Colonic mucosa (tissue), 4 donors: ENCODE measurements around the gene CNTNAP1. TPM values are rescaled to one million over a fixed set of nuclear protein-coding genes. Genes with fewer than 3 reads are reported as not detected.

Source experiments
- DNase-seq: peaks from one replicate; pipeline ENCODE4 v3.0.0-alpha.2; 2020
- H3K27ac ChIP-seq: fragments of 200-600 bp; one replicate; pipeline ENCODE4 v1.8.0; 2021
- H3K27me3 ChIP-seq: fragments of 200-600 bp; one replicate; pipeline ENCODE4 v1.8.0; 2021
- H3K36me3 ChIP-seq: fragments of 200-600 bp; one replicate; pipeline ENCODE4 v1.8.0; 2021
- H3K4me1 ChIP-seq: fragments of 200-600 bp; one replicate; pipeline ENCODE4 v1.8.0; 2021; ENCODE audit warnings: mild to moderate bottlenecking
- H3K4me3 ChIP-seq: fragments of 200-600 bp; one replicate; pipeline ENCODE4 v1.8.0; 2021
- H3K9ac ChIP-seq, 2 donors: one replicate each; pipeline ENCODE4 v1.7.0; 2013; ENCODE audit warnings: control low read depth in 2 of 2, low read depth in 2 of 2, low read length in 2 of 2
- H3K9me3 ChIP-seq: fragments of 200-600 bp; one replicate; pipeline ENCODE4 v1.8.0; 2021
- intact Hi-C: fragments of 100-400 bp; cut with DNase I; formaldehyde crosslinking; loops from one replicate; pipeline ENCODE4 v1.14.1; 2022
- total RNA-seq, 2 donors: library from RNA; stranded (reverse); fragmentation: NEBNext Ultra II Directional in 1 of 2; extraction: Animal tissue kit (Norgen Biotek cat#: 25700) in 1 of 2; gene quantifications; one replicate each; pipeline ENCODE4 v1.2.1, GENCODE V29; 2021
- TF ChIP-seq, protein P1 (sequence below): fragments of 200-600 bp; IDR thresholded peaks from one replicate; pipeline ENCODE4 v1.8.0; 2022; ENCODE audit warnings: antibody characterized with exemption, mild to moderate bottlenecking
- donor health status: healthy.
- donor health status: DM: no; HTN: no; CAD: no.
- donor health status: DM: no; HTN: no; CAD: no.

CNTNAP1 gene
- total RNA-seq, 2 donors from 2014 or later = 1.5 to 5.0 TPM

DNA sequence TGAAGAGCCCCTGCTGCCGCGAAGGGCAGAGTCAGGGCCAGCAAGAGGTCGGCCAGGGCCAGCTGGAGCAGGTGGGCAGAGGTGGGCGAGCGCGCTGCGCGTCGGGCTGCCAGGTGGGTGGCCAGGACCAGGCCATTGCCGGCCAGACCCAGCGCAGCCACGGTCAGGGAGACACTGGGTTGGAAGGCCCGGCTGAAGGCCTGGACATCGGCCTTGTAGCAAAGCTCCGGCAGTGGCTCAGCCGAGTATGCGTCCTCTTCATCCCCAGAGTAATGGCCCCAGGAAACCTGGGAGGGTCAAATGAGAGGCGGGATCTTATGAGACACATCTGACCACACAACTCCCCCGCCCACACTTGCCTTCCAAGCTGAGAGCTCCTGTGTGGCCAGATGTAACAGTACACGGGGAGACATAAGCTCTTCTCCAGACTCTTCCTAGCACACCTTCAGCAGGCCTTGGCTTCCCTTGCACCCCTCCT, 2.0 kb upstream of the CNTNAP1 start:
- Histone ChIP-seq H3K9ac (peak overlapping the region; percentile 26 to 68), H3K27ac (peak overlapping the region; percentile 95), H3K4me1 (peaks cover 41% of the 10 kb centered on the region), H3K4me3 (peak overlapping the region; percentile 38), H3K9me3 (no peaks in the 10 kb centered on the region), H3K36me3 (no peaks in the 10 kb centered on the region), H3K27me3 (peaks cover 7% of the 10 kb centered on the region)
- TF ChIP-seq, protein P1, sequence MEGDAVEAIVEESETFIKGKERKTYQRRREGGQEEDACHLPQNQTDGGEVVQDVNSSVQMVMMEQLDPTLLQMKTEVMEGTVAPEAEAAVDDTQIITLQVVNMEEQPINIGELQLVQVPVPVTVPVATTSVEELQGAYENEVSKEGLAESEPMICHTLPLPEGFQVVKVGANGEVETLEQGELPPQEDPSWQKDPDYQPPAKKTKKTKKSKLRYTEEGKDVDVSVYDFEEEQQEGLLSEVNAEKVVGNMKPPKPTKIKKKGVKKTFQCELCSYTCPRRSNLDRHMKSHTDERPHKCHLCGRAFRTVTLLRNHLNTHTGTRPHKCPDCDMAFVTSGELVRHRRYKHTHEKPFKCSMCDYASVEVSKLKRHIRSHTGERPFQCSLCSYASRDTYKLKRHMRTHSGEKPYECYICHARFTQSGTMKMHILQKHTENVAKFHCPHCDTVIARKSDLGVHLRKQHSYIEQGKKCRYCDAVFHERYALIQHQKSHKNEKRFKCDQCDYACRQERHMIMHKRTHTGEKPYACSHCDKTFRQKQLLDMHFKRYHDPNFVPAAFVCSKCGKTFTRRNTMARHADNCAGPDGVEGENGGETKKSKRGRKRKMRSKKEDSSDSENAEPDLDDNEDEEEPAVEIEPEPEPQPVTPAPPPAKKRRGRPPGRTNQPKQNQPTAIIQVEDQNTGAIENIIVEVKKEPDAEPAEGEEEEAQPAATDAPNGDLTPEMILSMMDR = no peak
- intact Hi-C loops = loop anchor here (10.0 kb wide), 1 partner anchor 96 kb away; no protein-coding TSS in a partner anchor
- DNase-seq = no peak

DNA sequence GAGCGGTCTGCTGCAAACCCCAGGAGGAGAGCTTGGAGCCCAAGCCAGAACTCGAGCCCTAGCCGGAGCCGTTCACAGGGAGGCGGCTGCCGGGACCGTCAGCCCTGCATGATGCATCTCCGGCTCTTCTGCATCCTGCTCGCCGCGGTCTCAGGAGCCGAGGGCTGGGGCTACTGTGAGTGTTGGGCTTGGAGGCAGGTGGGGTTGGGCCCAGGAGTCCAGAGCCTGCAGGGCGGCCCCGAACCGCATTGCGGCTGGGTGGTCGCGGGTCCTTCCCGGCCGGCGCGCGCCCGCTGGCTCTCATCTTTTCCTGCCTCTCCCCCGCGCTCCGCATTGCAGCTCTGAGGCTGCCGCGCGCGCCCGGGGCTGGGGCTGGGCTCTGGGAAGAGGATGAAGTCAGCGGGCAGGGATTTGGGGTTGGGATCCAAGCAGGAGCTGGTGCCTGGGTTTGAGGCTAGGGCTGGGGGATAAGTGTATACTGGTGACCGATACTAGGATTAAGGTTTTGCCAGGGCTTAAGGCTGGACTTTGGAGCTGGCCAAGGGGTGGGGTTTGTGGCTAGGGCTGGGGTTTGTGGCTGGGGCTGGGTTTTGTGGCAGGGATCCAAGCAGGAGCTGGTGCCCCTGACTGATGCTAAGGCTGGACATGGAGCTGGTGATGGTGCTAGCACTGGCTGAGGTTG, 532 bp downstream of the CNTNAP1 start:
- TF ChIP-seq, protein P1 = no peak
- H3K27me3 ChIP-seq = peaks cover 7% of the 10 kb centered on the region
- intact Hi-C loops = loop anchor here (10.0 kb wide), 1 partner anchor 98 kb away; no protein-coding TSS in a partner anchor
- no peaks in the 10 kb centered on the region for H3K36me3 ChIP-seq
- peak; percentile 72 for DNase-seq
- peak overlapping the region; percentile 37 for H3K4me3 ChIP-seq
- H3K27ac ChIP-seq = peak overlapping the region; percentile 59
- H3K4me1 ChIP-seq = peaks cover 31% of the 10 kb centered on the region
- H3K9me3 ChIP-seq = no peaks in the 10 kb centered on the region
- peak overlapping the region; percentile 50 to 51 for H3K9ac ChIP-seq

DNA sequence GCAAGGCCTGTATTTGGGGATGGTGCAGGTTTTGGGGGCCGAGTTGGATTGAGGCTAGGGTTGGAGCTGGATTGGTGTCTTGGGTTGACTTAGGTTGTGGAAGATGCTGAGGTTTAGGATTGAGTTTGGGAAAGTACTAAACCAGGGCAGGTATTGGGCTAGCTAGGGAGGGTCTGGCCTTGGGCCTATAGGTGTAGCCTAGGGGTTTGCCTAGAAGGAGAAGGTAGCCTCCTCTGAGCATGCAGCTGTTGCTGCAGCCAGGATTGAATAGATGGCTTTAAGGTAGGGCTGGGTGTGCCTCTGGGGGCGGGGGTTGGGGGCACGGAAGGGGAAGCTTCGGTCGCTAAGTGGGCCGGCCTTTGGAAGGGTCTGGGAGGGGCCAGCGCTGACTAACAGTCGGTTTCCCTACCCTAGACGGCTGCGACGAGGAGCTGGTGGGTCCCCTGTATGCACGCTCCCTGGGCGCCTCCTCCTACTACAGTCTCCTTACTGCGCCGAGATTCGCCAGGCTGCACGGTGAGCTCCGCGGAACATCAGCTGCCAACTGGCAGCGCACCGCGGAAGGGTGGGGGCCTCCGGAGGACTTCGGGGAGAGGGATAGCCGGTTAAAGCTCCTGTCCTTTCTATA, 1.2 kb downstream of the CNTNAP1 start:
- peaks cover 31% of the 10 kb centered on the region for H3K4me1 ChIP-seq
- H3K9ac ChIP-seq = peak overlapping the region; percentile 50 to 51
- no peak for DNase-seq
- H3K27me3 ChIP-seq = peaks cover 7% of the 10 kb centered on the region
- TF ChIP-seq, protein P1 = no peak
- H3K4me3 ChIP-seq = peak overlapping the region; percentile 37
- H3K36me3 ChIP-seq = no peaks in the 10 kb centered on the region
- no peaks in the 10 kb centered on the region for H3K9me3 ChIP-seq
- intact Hi-C loops = loop anchor here (10.0 kb wide), 1 partner anchor 99 kb away; no protein-coding TSS in a partner anchor
- peak overlapping the region; percentile 59 for H3K27ac ChIP-seq

DNA sequence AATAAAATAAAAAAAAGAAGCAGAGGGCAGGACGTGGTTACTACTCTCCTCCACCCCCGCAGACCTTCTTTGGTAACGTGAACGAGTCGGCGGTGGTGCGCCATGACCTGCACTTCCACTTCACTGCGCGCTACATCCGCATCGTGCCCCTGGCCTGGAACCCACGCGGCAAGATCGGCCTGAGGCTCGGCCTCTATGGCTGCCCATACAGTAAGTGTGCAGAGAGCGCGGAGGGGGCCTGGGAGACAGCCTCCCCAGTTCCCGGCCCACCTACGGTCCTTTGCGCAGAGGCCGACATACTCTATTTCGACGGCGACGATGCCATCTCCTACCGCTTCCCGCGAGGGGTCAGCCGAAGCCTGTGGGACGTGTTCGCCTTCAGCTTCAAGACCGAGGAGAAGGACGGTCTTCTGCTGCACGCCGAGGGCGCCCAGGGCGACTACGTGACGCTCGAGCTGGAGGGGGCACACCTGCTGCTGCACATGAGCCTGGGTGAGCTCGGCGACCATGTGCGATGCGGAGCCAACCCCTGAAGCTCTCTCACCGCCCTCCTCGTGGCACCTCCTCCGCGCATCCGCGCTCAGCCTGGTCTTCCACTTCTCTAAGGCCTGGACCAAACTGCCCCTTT, 2.7 kb downstream of the CNTNAP1 start:
- intact Hi-C loops = loop anchor here (10.0 kb wide), 1 partner anchor 100 kb away; no protein-coding TSS in a partner anchor
- H3K9me3 ChIP-seq = no peaks in the 10 kb centered on the region

DNA sequence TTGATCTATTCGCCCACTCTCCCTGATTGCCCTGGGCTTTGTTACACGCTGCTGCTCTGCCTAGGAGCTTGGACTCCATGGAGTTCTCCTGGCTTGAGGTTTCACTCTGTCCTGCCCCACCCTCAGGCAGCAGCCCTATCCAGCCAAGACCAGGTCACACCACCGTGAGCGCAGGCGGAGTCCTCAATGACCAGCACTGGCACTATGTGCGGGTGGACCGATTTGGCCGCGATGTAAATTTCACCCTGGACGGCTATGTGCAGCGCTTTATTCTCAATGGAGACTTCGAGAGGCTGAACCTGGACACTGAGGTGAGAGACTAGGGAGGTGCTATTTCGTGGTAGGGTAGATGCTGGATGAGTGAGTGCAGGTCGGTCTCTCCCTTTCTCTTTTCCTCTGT, 3.5 kb downstream of the CNTNAP1 start:
- TF ChIP-seq, protein P1 = no peak
- intact Hi-C loops = loop anchor here (10.0 kb wide), 1 partner anchor 101 kb away; no protein-coding TSS in a partner anchor

More for the DNA sequence above, 2.7 kb downstream of the CNTNAP1 start:
- H3K9ac ChIP-seq = no peak overlapping the region
- TF ChIP-seq, protein P1 = no peak
- DNase-seq = no peak
- peaks cover 7% of the 10 kb centered on the region for H3K27me3 ChIP-seq
- H3K36me3 ChIP-seq = no peaks in the 10 kb centered on the region
- peaks cover 15% of the 10 kb centered on the region for H3K4me1 ChIP-seq
- H3K4me3 ChIP-seq = no peak overlapping the region
- H3K27ac ChIP-seq = no peak overlapping the region

More for the DNA sequence above, 3.5 kb downstream of the CNTNAP1 start:
- Histone ChIP-seq H3K27ac (no peak overlapping the region), H3K27me3 (peaks cover 7% of the 10 kb centered on the region), H3K9ac (no peak overlapping the region), H3K9me3 (no peaks in the 10 kb centered on the region), H3K36me3 (no peaks in the 10 kb centered on the region), H3K4me3 (no peak overlapping the region), H3K4me1 (peaks cover 13% of the 10 kb centered on the region)
- DNase-seq = no peak
